Neural crest cell (in vitro differentiated cells): ENCODE measurements around the gene DNAJC10. TPM values are rescaled to one million over a fixed set of nuclear protein-coding genes. Genes with fewer than 3 reads are reported as not detected.
"Not testable (repeated sequence)": the region's sequence is repeated elsewhere in the genome, so short reads cannot be mapped to it uniquely, and the experiment has no call there.

Experiments used
- DNase-seq: peaks from one replicate; pipeline ENCODE4 v3.0.0; 2021; ENCODE audit warnings: low read depth, mixed read lengths, low spot score
- H3K27ac Mint-ChIP-seq: one replicate; pipeline ENCODE4 v1.8.0; 2021; ENCODE audit warnings: mild to moderate bottlenecking, mixed read lengths; ENCODE audit not compliant: unreplicated experiment
- H3K27me3 Mint-ChIP-seq: 2 replicates; pipeline ENCODE4 v1.8.0; 2021; ENCODE audit warnings: low read depth, mild to moderate bottlenecking, mixed read lengths
- H3K36me3 Mint-ChIP-seq: 2 replicates; pipeline ENCODE4 v1.8.0; 2021; ENCODE audit warnings: low read depth, mild to moderate bottlenecking, mixed read lengths
- H3K4me1 Mint-ChIP-seq: 2 replicates; pipeline ENCODE4 v1.8.0; 2021; ENCODE audit warnings: mixed read lengths
- H3K4me3 Mint-ChIP-seq: one replicate; pipeline ENCODE4 v1.8.0; 2021; ENCODE audit warnings: mild to moderate bottlenecking, mixed read lengths
- H3K9me3 Mint-ChIP-seq: 2 replicates; pipeline ENCODE4 v1.8.0; 2021; ENCODE audit warnings: mixed read lengths
- CTCF ChIP-seq: fragments of 200-600 bp; sonication (generic); conservative IDR thresholded peaks from 2 replicates; pipeline ENCODE4 v1.5.0; 2021; ENCODE audit warnings: antibody characterized with exemption, mild to moderate bottlenecking
- total RNA-seq: library from RNA; stranded (reverse); gene quantifications from 2 replicates; pipeline ENCODE4 v1.2.1, GENCODE V29; 2021

The DNAJC10 gene
- total RNA-seq, 1 donor from 2014 or later, result 114 TPM

DNA sequence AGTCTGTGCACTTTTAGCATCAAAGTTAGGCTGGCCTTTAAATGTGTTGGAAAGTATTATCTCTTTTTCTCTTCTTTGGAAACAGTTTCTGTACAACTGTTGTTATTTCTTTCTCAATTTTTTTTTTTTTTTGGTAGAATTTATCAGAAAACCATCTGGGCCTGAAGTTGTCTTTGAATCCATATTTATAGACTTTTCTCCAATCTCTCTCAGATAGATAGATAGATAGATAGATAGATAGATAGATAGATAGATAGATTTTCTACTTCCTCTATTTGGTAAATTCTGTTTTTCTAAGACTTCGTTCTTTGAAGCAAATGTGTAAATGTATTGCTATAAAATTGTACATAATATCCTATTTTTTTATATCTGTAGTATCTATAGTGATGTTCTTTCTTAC lies 17.5 kb downstream of the DNAJC10 start:
- Mint-ChIP-seq H3K4me3 (no peak overlapping the region), H3K9me3 (no peaks in the 10 kb centered on the region), H3K36me3 (peaks cover 13% of the 10 kb centered on the region), H3K27ac (no peak overlapping the region), H3K4me1 (no peaks in the 10 kb centered on the region), H3K27me3 (no peaks in the 10 kb centered on the region)
- no peak for DNase-seq
- TF ChIP-seq CTCF, result no peak

DNA sequence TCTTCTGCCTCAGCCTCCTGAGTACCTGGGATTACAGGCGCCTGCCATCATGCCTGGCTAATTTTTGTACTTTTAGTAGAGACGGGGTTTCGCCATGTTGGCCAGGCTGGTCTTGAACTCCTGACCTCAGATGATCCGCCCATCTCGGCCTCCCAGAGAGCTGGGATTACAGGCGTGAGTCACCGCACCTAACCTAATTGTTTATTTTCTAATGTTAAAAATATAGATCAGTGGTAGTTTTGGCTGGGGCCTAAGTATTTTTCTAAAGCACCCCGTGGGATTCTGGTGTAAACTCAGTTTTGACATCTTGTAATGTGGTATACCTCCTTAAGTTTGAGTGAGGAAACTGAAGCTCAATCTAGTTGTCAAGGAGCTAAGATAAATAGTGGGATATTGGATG lies 20.8 kb downstream of the DNAJC10 start:
- H3K9me3 Mint-ChIP-seq, H3K27me3 Mint-ChIP-seq, H3K4me3 Mint-ChIP-seq, DNase-seq, H3K4me1 Mint-ChIP-seq, H3K27ac Mint-ChIP-seq: not testable (repeated sequence)
- H3K36me3 Mint-ChIP-seq, result peaks cover 13% of the 10 kb centered on the region

DNA sequence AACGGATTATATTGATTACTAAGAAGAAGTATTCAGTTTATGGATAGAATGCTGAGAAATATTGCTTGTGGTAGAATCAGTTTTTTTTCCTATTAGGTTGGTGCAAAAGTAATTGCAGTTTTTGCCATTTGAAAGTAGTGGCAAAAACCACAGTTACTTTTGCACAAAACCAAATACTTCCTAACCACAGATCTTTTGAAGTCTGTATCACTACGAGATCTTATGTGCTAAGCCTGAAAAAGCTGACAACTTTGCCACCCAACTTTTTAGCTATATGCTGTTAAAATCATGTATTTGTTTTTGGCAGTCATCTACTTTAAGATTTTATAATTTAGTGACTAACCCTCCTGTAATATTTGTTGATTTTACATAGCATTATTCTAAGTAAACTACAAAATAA lies 24.6 kb downstream of the DNAJC10 start:
- H3K9me3 Mint-ChIP-seq, result no peaks in the 10 kb centered on the region
- TF ChIP-seq CTCF, result no peak
- H3K27me3 Mint-ChIP-seq, result no peaks in the 10 kb centered on the region
- no peak overlapping the region for H3K4me3 Mint-ChIP-seq
- H3K4me1 Mint-ChIP-seq, result no peaks in the 10 kb centered on the region
- H3K36me3 Mint-ChIP-seq, result peaks cover 29% of the 10 kb centered on the region
- DNase-seq, result no peak
- H3K27ac Mint-ChIP-seq, result no peak overlapping the region

DNA sequence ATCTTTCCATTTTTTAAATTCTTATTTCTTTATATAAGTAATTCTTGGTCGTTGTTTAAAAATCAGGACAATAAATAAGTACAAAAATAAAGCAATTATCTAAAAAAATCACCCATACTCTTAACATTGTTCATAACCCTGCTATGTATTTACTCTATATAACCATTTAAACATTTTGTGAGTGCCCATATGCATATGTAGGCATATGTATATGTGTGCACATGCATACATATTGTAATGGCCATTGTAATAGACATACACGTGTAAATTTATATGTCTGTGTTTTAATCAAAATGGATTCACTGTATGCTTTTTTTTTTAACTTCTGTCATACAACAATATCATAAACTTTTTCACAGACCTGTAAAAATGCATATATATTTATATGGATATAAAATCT lies 25.6 kb downstream of the DNAJC10 start:
- no peaks in the 10 kb centered on the region for H3K9me3 Mint-ChIP-seq
- no peak for TF ChIP-seq CTCF
- no peaks in the 10 kb centered on the region for H3K4me1 Mint-ChIP-seq
- no peaks in the 10 kb centered on the region for H3K27me3 Mint-ChIP-seq
- no peak overlapping the region for H3K27ac Mint-ChIP-seq
- H3K4me3 Mint-ChIP-seq, result no peak overlapping the region
- H3K36me3 Mint-ChIP-seq, result peaks cover 35% of the 10 kb centered on the region
- DNase-seq, result no peak

DNA sequence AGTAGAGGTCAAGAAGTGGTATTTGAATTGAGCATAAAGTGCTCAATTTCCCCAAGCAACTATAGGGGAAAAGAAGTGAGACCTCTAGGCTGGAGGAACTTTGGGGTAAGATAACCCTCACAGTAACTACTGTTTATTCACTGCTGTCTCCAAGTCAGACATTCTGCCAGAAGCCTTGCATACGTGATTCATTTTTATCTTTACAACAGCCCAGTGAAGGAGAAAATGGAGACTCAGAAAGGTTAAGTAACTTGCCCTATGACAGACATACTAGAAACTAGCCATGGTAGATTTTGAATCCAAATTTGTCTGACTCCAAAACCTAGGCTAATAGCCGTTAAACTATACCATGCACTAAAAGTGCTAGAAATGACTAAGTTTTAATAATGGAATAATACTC lies 28.4 kb downstream of the DNAJC10 start:
- TF ChIP-seq CTCF, result no peak
- Mint-ChIP-seq H3K27me3 (no peaks in the 10 kb centered on the region), H3K36me3 (peaks cover 31% of the 10 kb centered on the region), H3K4me3 (no peak overlapping the region), H3K9me3 (no peaks in the 10 kb centered on the region), H3K4me1 (no peaks in the 10 kb centered on the region), H3K27ac (no peak overlapping the region)
- no peak for DNase-seq

- H3K4me3 Mint-ChIP-seq, result no peak overlapping the region
- no peaks in the 10 kb centered on the region for H3K27me3 Mint-ChIP-seq
- H3K27ac Mint-ChIP-seq, result no peak overlapping the region
- no peak for TF ChIP-seq CTCF
- H3K4me1 Mint-ChIP-seq, result no peaks in the 10 kb centered on the region
- no peak for DNase-seq
- H3K9me3 Mint-ChIP-seq, result no peaks in the 10 kb centered on the region
- peaks cover 35% of the 10 kb centered on the region for H3K36me3 Mint-ChIP-seq
These were observed 29.0 kb downstream of the DNAJC10 start for GRCh38 chr2:182745061-182745460.

DNA sequence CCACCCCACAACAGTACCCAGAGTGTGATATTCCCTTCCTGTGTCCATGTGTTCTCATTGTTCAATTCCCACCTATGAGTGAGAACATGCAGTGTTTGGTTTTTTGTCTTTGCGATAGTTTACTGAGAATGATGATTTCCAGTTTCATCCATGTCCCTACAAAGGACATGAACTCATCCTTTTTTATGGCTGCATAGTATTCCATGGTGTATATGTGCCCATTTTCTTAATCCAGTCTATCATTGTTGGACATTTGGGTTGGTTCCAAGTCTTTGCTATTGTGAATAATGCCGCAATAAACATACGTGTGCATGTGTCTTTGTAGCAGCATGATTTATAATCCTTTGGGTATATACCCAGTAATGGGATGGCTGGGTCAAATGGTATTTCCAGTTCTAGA lies 29.8 kb downstream of the DNAJC10 start:
- H3K4me1 Mint-ChIP-seq, DNase-seq, H3K9me3 Mint-ChIP-seq, H3K27ac Mint-ChIP-seq, H3K27me3 Mint-ChIP-seq, H3K4me3 Mint-ChIP-seq: not testable (repeated sequence)
- H3K36me3 Mint-ChIP-seq, result peaks cover 43% of the 10 kb centered on the region
